HepG2 (cell line): ENCODE results near the gene UBE2O. TPM values are rescaled to one million over a fixed set of nuclear protein-coding genes. Genes with fewer than 3 reads are reported as not detected.
A peak's percentile ranks its signal among the peaks of the same experiment; 100 is the strongest.

ENCODE experiments used
- ARID4A ChIP-seq: sonication (generic); formaldehyde crosslinking; IDR thresholded peaks from 2 replicates; pipeline ENCODE4 v1.5.0; 2020; ENCODE audit warnings: mild to moderate bottlenecking, missing genetic modification reagents, borderline replicate concordance
- KIAA2018 ChIP-seq: sonication (generic); formaldehyde crosslinking; IDR thresholded peaks from 2 replicates; pipeline ENCODE4 v1.5.0; 2020; ENCODE audit warnings: mild to moderate bottlenecking, missing genetic modification reagents, borderline replicate concordance
- MYNN ChIP-seq: sonication (generic); formaldehyde crosslinking; IDR thresholded peaks from 2 replicates; pipeline ENCODE4 v1.4.0; 2020; ENCODE audit warnings: mild to moderate bottlenecking, low read depth, missing genetic modification reagents
- SOX13 ChIP-seq, 3 experiments: fragments of 450-650 bp in 1 of 3; sonication (generic) in 1 of 3; formaldehyde crosslinking in 1 of 3; IDR thresholded peaks in 2 of 3; conservative IDR thresholded peaks in 1 of 3; 2 replicates each; pipeline versions ENCODE4 v1.5.0 to v1.6.1; 2016 to 2020; ENCODE audit warnings: antibody characterized with exemption in 1 of 3, mild to moderate bottlenecking in 1 of 3, missing compliant biosample characterization in 1 of 3, missing genetic modification reagents in 1 of 3, moderate library complexity in 1 of 3
- STAT6 ChIP-seq: sonication (generic); formaldehyde crosslinking; IDR thresholded peaks from 2 replicates; pipeline ENCODE4 v1.4.0; 2020; ENCODE audit warnings: missing genetic modification reagents, mild to moderate bottlenecking, borderline replicate concordance
- UBTF ChIP-seq: sonication (generic); formaldehyde crosslinking; IDR thresholded peaks from 2 replicates; pipeline ENCODE4 v1.4.0; 2020; ENCODE audit warnings: mild to moderate bottlenecking, missing genetic modification reagents
- ZBTB20 ChIP-seq: sonication (generic); formaldehyde crosslinking; IDR thresholded peaks from 2 replicates; pipeline ENCODE4 v1.8.1; 2023; ENCODE audit warnings: missing genetic modification reagents, low read depth, mild to moderate bottlenecking, borderline replicate concordance
- ZNF552 ChIP-seq: sonication (generic); formaldehyde crosslinking; IDR thresholded peaks from 2 replicates; pipeline ENCODE4 v1.9.0; 2022; ENCODE audit warnings: missing genetic modification reagents, mild to moderate bottlenecking, borderline replicate concordance
- polyA plus RNA-seq, 8 experiments: library from polyadenylated mRNA; depleted of rRNA in 3 of 8; stranded (reverse) in 7 of 8; unstranded in 1 of 8; fragments of >200 nt; fragmentation: Illumina TruSeq in 4 of 8; extraction: Trizol in 4 of 8; gene quantifications; 2 replicates each; pipeline versions ENCODE4 v1.2.1 to v1.2.3, GENCODE V29; 2011 to 2016; ENCODE audit warnings: low read depth in 4 of 8, missing spikeins in 1 of 8, mixed read lengths in 1 of 8; ENCODE audit not compliant: insufficient read depth in 1 of 8
- total RNA-seq, 5 experiments: library from RNA; depleted of rRNA; stranded (reverse); fragments of >200 nt; fragmentation: Illumina TruSeq; extraction: Trizol; gene quantifications; 2 replicates each; pipeline ENCODE4 v1.2.3, GENCODE V29; 2016; ENCODE audit warnings: low read depth in 1 of 5

The UBE2O gene
- total and polyA plus RNA-seq, 2 of the 13 experiments (the other 11 are each of a cell fraction or from before 2014, with no cell fraction given) = 21.5 to 23.5 TPM

GRCh38 chr17:76384222-76384986, 68.5 kb downstream of the UBE2O start, which contains the start of gene SPHK1 (continued):
- TF ChIP-seq KIAA2018 (CRISPR knock-in tag) (no peak), UBTF (peak; percentile 78), SOX13 (IDR thresholded peaks at IDR 0.05) (no peak), SOX13 (CRISPR knock-in tag; conservative IDR thresholded peaks at IDR 0.05 in 1 of 2, IDR thresholded peaks at IDR 0.05 in 1 of 2) (peak in 1 of 2 experiments; percentile 28; a peak in 1 of 4 replicates), ZNF552 (CRISPR knock-in tag) (peak; percentile 57; the same call in 1 of the 2 replicates), STAT6 (no peak), ZBTB20 (CRISPR knock-in tag) (no peak), ARID4A (peak; percentile 41), MYNN (CRISPR knock-in tag) (no peak)
